MM.1S (cell line): ENCODE measurements around the gene MSMO1.

ENCODE experiments used
- DNase-seq: peaks from one replicate; pipeline ENCODE4 v3.0.0-alpha.2; 2015
- H2AFZ ChIP-seq: fragments of 300-600 bp; sonication (generic); 2 replicates; pipeline ENCODE4 v1.6.0; 2016; ENCODE audit warnings: antibody characterized with exemption, low read length
- H3F3A ChIP-seq: fragments of 300-600 bp; sonication (generic); 2 replicates; pipeline ENCODE4 v1.6.1; 2016; ENCODE audit warnings: mild to moderate bottlenecking, antibody characterized with exemption, low read length, moderate library complexity, mixed read lengths; ENCODE audit not compliant: insufficient read depth
- H3K27ac ChIP-seq: fragments of 300-600 bp; sonication (generic); 2 replicates; pipeline ENCODE4 v1.5.1; 2016; ENCODE audit warnings: mild to moderate bottlenecking, low read length
- H3K27me3 ChIP-seq: fragments of 300-600 bp; sonication (generic); replicated peaks from 2 replicates; pipeline ENCODE4 v1.6.0; 2016; ENCODE audit warnings: low read length; ENCODE audit not compliant: insufficient read depth
- H3K36me3 ChIP-seq: fragments of 300-600 bp; sonication (generic); replicated peaks from 2 replicates; pipeline ENCODE4 v1.6.1; 2016; ENCODE audit warnings: mild to moderate bottlenecking, low read length, mixed read lengths; ENCODE audit not compliant: insufficient read depth
- H3K4me1 ChIP-seq: fragments of 300-600 bp; sonication (generic); 2 replicates; pipeline ENCODE4 v1.6.1; 2016; ENCODE audit warnings: low read length, mixed read lengths
- H3K4me2 ChIP-seq: fragments of 300-600 bp; sonication (generic); 2 replicates; pipeline ENCODE4 v1.6.0; 2016; ENCODE audit warnings: low read depth, low read length
- H3K4me3 ChIP-seq: fragments of 300-600 bp; sonication (generic); 2 replicates; pipeline ENCODE4 v1.5.1; 2016; ENCODE audit warnings: low read length, mixed read lengths
- H3K79me2 ChIP-seq: fragments of 300-600 bp; sonication (generic); 2 replicates; pipeline ENCODE4 v1.6.1; 2016; ENCODE audit warnings: mixed run types, low read length, mixed read lengths
- H3K9ac ChIP-seq: fragments of 300-600 bp; sonication (generic); 2 replicates; pipeline ENCODE4 v1.6.1; 2016; ENCODE audit warnings: low read length, mixed read lengths
- H3K9me2 ChIP-seq: fragments of 300-600 bp; sonication (generic); replicated peaks from 2 replicates; pipeline ENCODE4 v1.6.1; 2016; ENCODE audit warnings: mild to moderate bottlenecking, low read length, mixed read lengths; ENCODE audit not compliant: insufficient read depth
- H3K9me3 ChIP-seq: fragments of 300-600 bp; sonication (generic); replicated peaks from 2 replicates; pipeline ENCODE4 v1.6.1; 2016; ENCODE audit warnings: mild to moderate bottlenecking, low read length, mixed read lengths; ENCODE audit not compliant: insufficient read depth
- H4K20me1 ChIP-seq: fragments of 300-600 bp; sonication (generic); 2 replicates; pipeline ENCODE4 v1.6.1; 2016; ENCODE audit warnings: mild to moderate bottlenecking, low read length, moderate library complexity, mixed read lengths; ENCODE audit not compliant: insufficient read depth
- CTCF ChIP-seq: fragments of 300-600 bp; sonication (generic); IDR thresholded peaks from 2 replicates; pipeline ENCODE4 v1.5.1; 2016; ENCODE audit warnings: antibody characterized with exemption, low read length, mixed read lengths
- EZH2 ChIP-seq: fragments of 300-600 bp; sonication (generic); optimal IDR thresholded peaks from 2 replicates; pipeline ENCODE3; 2017; ENCODE audit warnings: low read depth, mild to moderate bottlenecking, antibody characterized with exemption, low read length, mixed read lengths
- EZH2phosphoT487 ChIP-seq: fragments of 300-600 bp; sonication (generic); IDR thresholded peaks from 2 replicates; pipeline ENCODE4 v1.6.1; 2018; ENCODE audit warnings: antibody characterized with exemption, low read length

Gene MSMO1

GRCh38 chr4:165367040-165367439, 39.6 kb downstream of the MSMO1 start:
- DNase-seq, result no peak

DNA sequence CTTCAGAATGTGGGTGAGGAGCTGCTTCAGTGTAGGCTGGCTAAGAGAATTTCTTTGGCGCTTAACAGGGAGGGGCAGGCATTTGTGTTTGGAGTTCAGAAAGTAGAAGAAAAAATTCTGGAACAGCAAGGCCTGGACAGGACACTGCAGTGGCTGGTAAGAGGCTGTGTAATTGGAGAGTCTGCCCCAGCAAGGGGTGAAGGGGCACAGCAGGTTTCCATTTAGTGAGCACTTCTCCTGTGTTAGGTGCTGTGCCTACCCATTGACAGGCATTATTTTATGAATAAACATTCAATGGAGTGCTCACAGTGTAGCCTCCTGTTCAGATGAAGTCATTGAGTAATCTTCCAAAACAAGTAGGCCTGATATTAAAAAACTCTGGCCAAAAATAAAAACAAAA, 40.6 kb downstream of the MSMO1 start:
- no peak overlapping the region for H3K27ac ChIP-seq
- TF ChIP-seq EZH2, result no peak
- no peak for TF ChIP-seq EZH2phosphoT487
- TF ChIP-seq CTCF, result no peak
- H2AFZ ChIP-seq, result no peak overlapping the region
- no peak overlapping the region for H3K9ac ChIP-seq
- no peak for DNase-seq
- H3K4me3 ChIP-seq, result no peak overlapping the region
- no peaks in the 10 kb centered on the region for H3K27me3 ChIP-seq
- H4K20me1 ChIP-seq, result no peaks in the 10 kb centered on the region
- no peaks in the 10 kb centered on the region for H3K4me1 ChIP-seq
- H3K9me3 ChIP-seq, result no peaks in the 10 kb centered on the region
- no peaks in the 10 kb centered on the region for H3K36me3 ChIP-seq
- H3K79me2 ChIP-seq, result no peaks in the 10 kb centered on the region
- H3K4me2 ChIP-seq, result no peak overlapping the region
- no peaks in the 10 kb centered on the region for H3K9me2 ChIP-seq
- no peaks in the 10 kb centered on the region for H3F3A ChIP-seq

More at GRCh38 chr4:165367040-165367439, 39.6 kb downstream of the MSMO1 start:
- Histone ChIP-seq H4K20me1 (no peaks in the 10 kb centered on the region), H3K4me2 (no peak overlapping the region), H3K79me2 (no peaks in the 10 kb centered on the region), H3K9me2 (no peaks in the 10 kb centered on the region), H3K27ac (no peak overlapping the region), H3K36me3 (no peaks in the 10 kb centered on the region), H3K9ac (no peak overlapping the region), H3K4me1 (no peaks in the 10 kb centered on the region), H3K4me3 (no peak overlapping the region), H3F3A (no peaks in the 10 kb centered on the region), H3K27me3 (no peaks in the 10 kb centered on the region), H2AFZ (no peak overlapping the region), H3K9me3 (no peaks in the 10 kb centered on the region)
- TF ChIP-seq EZH2phosphoT487, result no peak
- no peak for TF ChIP-seq EZH2
- no peak for TF ChIP-seq CTCF

- H3K9me3 ChIP-seq, result no peaks in the 10 kb centered on the region
- H2AFZ ChIP-seq, result no peak overlapping the region
- no peaks in the 10 kb centered on the region for H3K79me2 ChIP-seq
- no peaks in the 10 kb centered on the region for H3K36me3 ChIP-seq
- H3K4me3 ChIP-seq, result no peak overlapping the region
- no peak overlapping the region for H3K9ac ChIP-seq
- H4K20me1 ChIP-seq, result no peaks in the 10 kb centered on the region
- H3K27ac ChIP-seq, result no peak overlapping the region
- no peaks in the 10 kb centered on the region for H3K4me1 ChIP-seq
- H3K4me2 ChIP-seq, result no peak overlapping the region
- no peak for DNase-seq
- TF ChIP-seq EZH2 (no peak), EZH2phosphoT487 (no peak), CTCF (no peak)
- no peaks in the 10 kb centered on the region for H3F3A ChIP-seq
- no peaks in the 10 kb centered on the region for H3K27me3 ChIP-seq
- no peaks in the 10 kb centered on the region for H3K9me2 ChIP-seq
Observed at GRCh38 chr4:165368567-165368966, 41.1 kb downstream of the MSMO1 start.
